HepG2 (cell line): ENCODE data around the gene PBX4.

Experiments used
- HCFC1 ChIP-seq: fragments of 150-350 bp; IDR thresholded peaks from 2 replicates; pipeline ENCODE4 v1.6.1; 2014; ENCODE audit warnings: low read depth, low read length
- ISX ChIP-seq: sonication (generic); formaldehyde crosslinking; conservative IDR thresholded peaks from 2 replicates; pipeline ENCODE4 v1.5.0; 2020; ENCODE audit warnings: missing genetic modification reagents
- MAFK ChIP-seq, 2 experiments: IDR thresholded peaks in 1 of 2; conservative IDR thresholded peaks in 1 of 2; 2 replicates each; pipeline ENCODE4 v1.6.1; 2011; ENCODE audit warnings: improper control_type of control experiment in 2 of 2, low read length in 2 of 2
- NFATC3 ChIP-seq: sonication (generic); formaldehyde crosslinking; IDR thresholded peaks from 2 replicates; pipeline ENCODE4 v1.5.1; 2020; ENCODE audit warnings: mild to moderate bottlenecking, missing genetic modification reagents
- POGZ ChIP-seq: sonication (generic); formaldehyde crosslinking; IDR thresholded peaks from 2 replicates; pipeline ENCODE4 v1.4.0; 2020; ENCODE audit warnings: mild to moderate bottlenecking, missing genetic modification reagents
- PRDM15 ChIP-seq: sonication (generic); formaldehyde crosslinking; IDR thresholded peaks from 2 replicates; pipeline ENCODE4 v1.4.0; 2020; ENCODE audit warnings: missing genetic modification reagents
- RNF2 ChIP-seq: fragments of 450-650 bp; conservative IDR thresholded peaks from 2 replicates; pipeline ENCODE4 v1.6.1; 2016; ENCODE audit warnings: low read depth
- SALL2 ChIP-seq: sonication (generic); formaldehyde crosslinking; IDR thresholded peaks from 2 replicates; pipeline ENCODE4 v1.8.1; 2023; ENCODE audit warnings: mild to moderate bottlenecking, missing genetic modification reagents, inconsistent platforms
- ZNF431 ChIP-seq: sonication (generic); formaldehyde crosslinking; IDR thresholded peaks from 2 replicates; pipeline ENCODE4 v1.9.0; 2022; ENCODE audit warnings: missing genetic modification reagents, low read depth, mild to moderate bottlenecking, borderline replicate concordance
- ZNF605 ChIP-seq: sonication (generic); formaldehyde crosslinking; IDR thresholded peaks from 2 replicates; pipeline ENCODE4 v1.8.0; 2022; ENCODE audit warnings: mild to moderate bottlenecking, missing genetic modification reagents
- TF ChIP-seq, protein P1 (sequence below): sonication (generic); formaldehyde crosslinking; IDR thresholded peaks from 2 replicates; pipeline ENCODE4 v1.5.0; 2020; ENCODE audit warnings: mild to moderate bottlenecking, missing genetic modification reagents, moderate library complexity
- TF ChIP-seq, protein P2 (sequence below), 2 experiments: sonication (generic) in 1 of 2; formaldehyde crosslinking in 1 of 2; IDR thresholded peaks; 2 replicates each; pipeline versions ENCODE4 v1.4.0 to v1.6.1; 2018 to 2020; ENCODE audit warnings: missing genetic modification reagents in 2 of 2, borderline replicate concordance in 1 of 2, low read depth in 1 of 2, mild to moderate bottlenecking in 1 of 2, missing biosample characterization in 1 of 2

- no peak for TF ChIP-seq MAFK (conservative IDR thresholded peaks at IDR 0.05 in 1 of 2, IDR thresholded peaks at IDR 0.05 in 1 of 2; ENCODE audit: low read length in 2 of 2)
- TF ChIP-seq ZNF605 (CRISPR knock-in tag), result no peak
- no peak for TF ChIP-seq HCFC1
- no peak for TF ChIP-seq ZNF431 (CRISPR knock-in tag)
- TF ChIP-seq SALL2, result no peak
- TF ChIP-seq, protein P1, sequence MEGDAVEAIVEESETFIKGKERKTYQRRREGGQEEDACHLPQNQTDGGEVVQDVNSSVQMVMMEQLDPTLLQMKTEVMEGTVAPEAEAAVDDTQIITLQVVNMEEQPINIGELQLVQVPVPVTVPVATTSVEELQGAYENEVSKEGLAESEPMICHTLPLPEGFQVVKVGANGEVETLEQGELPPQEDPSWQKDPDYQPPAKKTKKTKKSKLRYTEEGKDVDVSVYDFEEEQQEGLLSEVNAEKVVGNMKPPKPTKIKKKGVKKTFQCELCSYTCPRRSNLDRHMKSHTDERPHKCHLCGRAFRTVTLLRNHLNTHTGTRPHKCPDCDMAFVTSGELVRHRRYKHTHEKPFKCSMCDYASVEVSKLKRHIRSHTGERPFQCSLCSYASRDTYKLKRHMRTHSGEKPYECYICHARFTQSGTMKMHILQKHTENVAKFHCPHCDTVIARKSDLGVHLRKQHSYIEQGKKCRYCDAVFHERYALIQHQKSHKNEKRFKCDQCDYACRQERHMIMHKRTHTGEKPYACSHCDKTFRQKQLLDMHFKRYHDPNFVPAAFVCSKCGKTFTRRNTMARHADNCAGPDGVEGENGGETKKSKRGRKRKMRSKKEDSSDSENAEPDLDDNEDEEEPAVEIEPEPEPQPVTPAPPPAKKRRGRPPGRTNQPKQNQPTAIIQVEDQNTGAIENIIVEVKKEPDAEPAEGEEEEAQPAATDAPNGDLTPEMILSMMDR (CRISPR knock-in tag), result no peak
- TF ChIP-seq, protein P2, sequence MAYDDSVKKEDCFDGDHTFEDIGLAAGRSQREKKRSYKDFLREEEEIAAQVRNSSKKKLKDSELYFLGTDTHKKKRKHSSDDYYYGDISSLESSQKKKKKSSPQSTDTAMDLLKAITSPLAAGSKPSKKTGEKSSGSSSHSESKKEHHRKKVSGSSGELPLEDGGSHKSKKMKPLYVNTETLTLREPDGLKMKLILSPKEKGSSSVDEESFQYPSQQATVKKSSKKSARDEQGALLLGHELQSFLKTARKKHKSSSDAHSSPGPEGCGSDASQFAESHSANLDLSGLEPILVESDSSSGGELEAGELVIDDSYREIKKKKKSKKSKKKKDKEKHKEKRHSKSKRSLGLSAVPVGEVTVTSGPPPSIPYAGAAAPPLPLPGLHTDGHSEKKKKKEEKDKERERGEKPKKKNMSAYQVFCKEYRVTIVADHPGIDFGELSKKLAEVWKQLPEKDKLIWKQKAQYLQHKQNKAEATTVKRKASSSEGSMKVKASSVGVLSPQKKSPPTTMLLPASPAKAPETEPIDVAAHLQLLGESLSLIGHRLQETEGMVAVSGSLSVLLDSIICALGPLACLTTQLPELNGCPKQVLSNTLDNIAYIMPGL (CRISPR knock-in tag; IDR thresholded peaks at IDR 0.05; ENCODE audit: borderline replicate concordance in 1 of 2, low read depth in 1 of 2), result no peak
- no peak for TF ChIP-seq NFATC3
- no peak for TF ChIP-seq ISX (CRISPR knock-in tag)
- no peak for TF ChIP-seq RNF2
- TF ChIP-seq PRDM15 (CRISPR knock-in tag), result no peak
- TF ChIP-seq POGZ (CRISPR knock-in tag), result no peak
Measured at GRCh38 chr19:19535311-19536191, 82.9 kb downstream of the PBX4 start.
